Stomach (tissue), 9 donors: Measurements from ENCODE around the gene SPTY2D1. TPM values are rescaled to one million over a fixed set of nuclear protein-coding genes. Genes with fewer than 3 reads are reported as not detected.

Source experiments
- DNase-seq, 2 donors: peaks; one replicate each; pipeline versions ENCODE4 v3.0.0 to v3.0.0-alpha.2; 2013 to 2019
- H3K27ac ChIP-seq, 5 donors: fragments of 200-600 bp in 4 of 5; sonication (generic) in 4 of 5; one replicate each; pipeline ENCODE4 v1.5.1; 2013 to 2019; ENCODE audit warnings: mild to moderate bottlenecking in 1 of 5, moderate library complexity in 1 of 5
- H3K27me3 ChIP-seq, 3 donors: fragments of 200-600 bp; sonication (generic); one replicate each; pipeline ENCODE4 v1.5.1; 2017 to 2019; ENCODE audit warnings: mixed run types in 1 of 3
- H3K36me3 ChIP-seq, 4 donors: fragments of 200-600 bp; sonication (generic); 1 replicate in 3 of 4; 2 replicates in 1 of 4; pipeline ENCODE4 v1.5.1; 2016 to 2019
- H3K4me1 ChIP-seq, 4 donors: fragments of 200-600 bp; sonication (generic); one replicate each; pipeline ENCODE4 v1.5.1; 2016 to 2019
- H3K4me3 ChIP-seq, 4 donors: fragments of 200-600 bp; sonication (generic) in 3 of 4; one replicate each; pipeline ENCODE4 v1.5.1; 2016 to 2019; ENCODE audit warnings: mild to moderate bottlenecking in 1 of 4
- H3K9me3 ChIP-seq, 4 donors: fragments of 200-600 bp; sonication (generic); one replicate each; pipeline ENCODE4 v1.5.1; 2016 to 2019
- CTCF ChIP-seq, 7 experiments: fragments of 450-650 bp in 4 of 7; fragments of 200-600 bp in 3 of 7; sonication (generic) in 3 of 7; IDR thresholded peaks; one replicate each; pipeline ENCODE4 v1.5.1; 2016 to 2019; ENCODE audit warnings: antibody characterized with exemption in 7 of 7, control low read depth in 2 of 7, mild to moderate bottlenecking in 1 of 7
- EP300 ChIP-seq: sonication (generic); formaldehyde crosslinking; IDR thresholded peaks from one replicate; pipeline ENCODE4 v1.6.1; 2017; ENCODE audit warnings: antibody characterized with exemption
- POLR2A ChIP-seq, 4 donors: fragments of 450-650 bp; IDR thresholded peaks; one replicate each; pipeline ENCODE4 v1.6.1; 2016; ENCODE audit warnings: antibody characterized with exemption in 4 of 4, control low read depth in 2 of 4, mild to moderate bottlenecking in 1 of 4, moderate library complexity in 1 of 4
- POLR2AphosphoS5 ChIP-seq, 3 donors: sonication (generic); formaldehyde crosslinking; IDR thresholded peaks; one replicate each; pipeline ENCODE4 v1.6.1; 2016; ENCODE audit warnings: antibody characterized with exemption in 3 of 3
- WGBS, 5 donors: extraction: QIAGEN DNeasy Blood & Tissue Kit in 3 of 5; methylation state at CpG; one replicate each; pipeline versions ENCODE4 v1.1.5 to v1.1.7; 2013 to 2018; 5-methylcytosine and 5-hydroxymethylcytosine counted together
- intact Hi-C: fragments of 100-400 bp; cut with DNase I; formaldehyde crosslinking; loops from one replicate; pipeline ENCODE4 v1.15.1; 2023; ENCODE audit warnings: low total_unique reads
- polyA plus RNA-seq, 3 donors: library from polyadenylated mRNA; stranded (reverse); fragments of 200-250 nt; gene quantifications; one replicate each; pipeline ENCODE4 v1.2.3, GENCODE V29; 2013
- total RNA-seq, 5 donors: library from RNA; depleted of rRNA; stranded (reverse); fragments of >200 nt; gene quantifications; one replicate each; pipeline versions ENCODE4 v1.1.0 to v1.2.3, GENCODE V29; 2014 to 2016
- donor health status: healthy with polysubstance abuse.
- donor health status: Bipolar disorder and iron deficiency.
- donor health status: healthy.

Gene SPTY2D1
- total and polyA plus RNA-seq, 8 donors = 3.0 to 24.3 (median 7.6) TPM

GRCh38 chr11:18566406-18566805 is 67.7 kb downstream of the SPTY2D1 start:
- intact Hi-C loops = no loop called here
- Histone ChIP-seq H3K27ac (no peak overlapping the region), H3K4me3 (no peak overlapping the region), H3K36me3 (peaks cover 35 to 95% (median 86%) of the 10 kb centered on the region in 4 donors), H3K4me1 (no peaks in the 10 kb centered on the region), H3K9me3 (no peaks in the 10 kb centered on the region), H3K27me3 (no peaks in the 10 kb centered on the region)
- no peak for DNase-seq
- TF ChIP-seq EP300 = no peak
- TF ChIP-seq POLR2A (IDR thresholded peaks at IDR 0.05) = no peak
- TF ChIP-seq POLR2AphosphoS5 (IDR thresholded peaks at IDR 0.05) = no peak
- no peak for TF ChIP-seq CTCF (IDR thresholded peaks at IDR 0.05)

GRCh38 chr11:18564149-18564548 is 70.0 kb downstream of the SPTY2D1 start:
- H3K4me3 ChIP-seq = no peak overlapping the region
- no peak overlapping the region for H3K27ac ChIP-seq
- no peak for DNase-seq
- TF ChIP-seq POLR2AphosphoS5 (IDR thresholded peaks at IDR 0.05) (no peak), POLR2A (IDR thresholded peaks at IDR 0.05) (no peak), EP300 (no peak)
- H3K4me1 ChIP-seq = no peaks in the 10 kb centered on the region
- no peaks in the 10 kb centered on the region for H3K9me3 ChIP-seq
- H3K27me3 ChIP-seq = no peaks in the 10 kb centered on the region
- H3K36me3 ChIP-seq = peaks cover 46 to 91% (median 86%) of the 10 kb centered on the region in 4 donors
- intact Hi-C loops = no loop called here

- WGBS, 5 donors = 85 to 94% (median 92%) methylated on average over 2 of the region's 2 CpGs
- Histone ChIP-seq H3K4me3 (no peak overlapping the region), H3K36me3 (peaks cover 55 to 95% (median 90%) of the 10 kb centered on the region in 4 donors), H3K27ac (no peak overlapping the region), H3K4me1 (no peaks in the 10 kb centered on the region), H3K27me3 (no peaks in the 10 kb centered on the region), H3K9me3 (no peaks in the 10 kb centered on the region)
- DNase-seq = no peak
- intact Hi-C loops = no loop called here
- TF ChIP-seq EP300 (no peak), CTCF (IDR thresholded peaks at IDR 0.05) (no peak), POLR2A (IDR thresholded peaks at IDR 0.05) (no peak), POLR2AphosphoS5 (IDR thresholded peaks at IDR 0.05) (no peak)
Observed at GRCh38 chr11:18563090-18563730, 70.9 kb downstream of the SPTY2D1 start.

Other genes with a start within 250 kb of the SPTY2D1 start
- gene LDHA, start 239.8 kb downstream of the SPTY2D1 start, total RNA-seq = 100 to 1,000 TPM; 106 to 367 (median 236) TPM
- gene LDHA, start 239.8 kb downstream of the SPTY2D1 start, polyA plus RNA-seq = 100 to 1,000 TPM; 263 to 350 (median 334) TPM
- gene LDHC, start 222.0 kb downstream of the SPTY2D1 start, total RNA-seq = under 1 TPM in 1 of 5 donors, not detected in 4; 0.73 TPM
- gene LDHC, start 222.0 kb downstream of the SPTY2D1 start, polyA plus RNA-seq = under 1 TPM in 1 of 3 donors, not detected in 2; 0.81 TPM
- gene LDHAL6A, start 178.5 kb downstream of the SPTY2D1 start, total RNA-seq = not detected
- gene LDHAL6A, start 178.5 kb downstream of the SPTY2D1 start, polyA plus RNA-seq = not detected
- gene TSG101, start 107.4 kb downstream of the SPTY2D1 start, total RNA-seq = 100 to 1,000 TPM in 1 of 5 donors, 10 to 100 TPM in 4; 30.3 to 125 (median 68.8) TPM
- gene TSG101, start 107.4 kb downstream of the SPTY2D1 start, polyA plus RNA-seq = 10 to 100 TPM; 38.0 to 86.1 (median 57.0) TPM
- 10 to 100 TPM in 4 of 5 donors, 1 to 10 TPM in 1; 6.7 to 40.6 (median 22.2) TPM for gene UEVLD, start 45.6 kb downstream of the SPTY2D1 start, total RNA-seq
- gene UEVLD, start 45.6 kb downstream of the SPTY2D1 start, polyA plus RNA-seq = 10 to 100 TPM in 2 of 3 donors, 1 to 10 TPM in 1; 4.9 to 11.9 (median 10.4) TPM
- 1 to 10 TPM in 1 of 5 donors, not detected in 4; 1.3 TPM for gene MISFA, start 34.6 kb downstream of the SPTY2D1 start, total RNA-seq
- 1 to 10 TPM; 1.3 to 4.6 (median 1.3) TPM for gene MISFA, start 34.6 kb downstream of the SPTY2D1 start, polyA plus RNA-seq
- gene TMEM86A, start 64.4 kb upstream of the SPTY2D1 start, total RNA-seq = 1 to 10 TPM in 4 of 5 donors, not detected in 1; 2.2 to 7.5 (median 3.3) TPM
- 1 to 10 TPM in 1 of 3 donors, under 1 TPM in 2; 0.76 to 1.2 (median 0.88) TPM for gene TMEM86A, start 64.4 kb upstream of the SPTY2D1 start, polyA plus RNA-seq
- gene IGSF22, start 91.8 kb upstream of the SPTY2D1 start, total RNA-seq = 1 to 10 TPM in 1 of 5 donors, under 1 TPM in 1, not detected in 3; 0.18 to 8.3 TPM
- gene IGSF22, start 91.8 kb upstream of the SPTY2D1 start, polyA plus RNA-seq = under 1 TPM in 2 of 3 donors, not detected in 1; 0.37 to 0.75 TPM
- gene PTPN5, start 157.5 kb upstream of the SPTY2D1 start, total RNA-seq = 1 to 10 TPM in 2 of 5 donors, not detected in 3; 1.1 to 2.9 TPM
- under 1 TPM; 0.19 to 0.38 (median 0.31) TPM for gene PTPN5, start 157.5 kb upstream of the SPTY2D1 start, polyA plus RNA-seq